Type B pancreatic cell (in vitro differentiated cells): ENCODE results near the gene PLEKHA4. TPM values are rescaled to one million over a fixed set of nuclear protein-coding genes. Genes with fewer than 3 reads are reported as not detected.
A peak's percentile ranks its signal among the peaks of the same experiment; 100 is the strongest.
"Not testable (repeated sequence)": the region's sequence is repeated elsewhere in the genome, so short reads cannot be mapped to it uniquely, and the experiment has no call there.

Experiments used
- DNase-seq: peaks from one replicate; pipeline ENCODE4 v3.0.0; 2021; ENCODE audit warnings: mixed read lengths; ENCODE audit not compliant: unreplicated experiment; ENCODE audit errors: extremely low spot score
- H3K27ac Mint-ChIP-seq: 2 replicates; pipeline ENCODE4 v1.8.0; 2021; ENCODE audit warnings: mild to moderate bottlenecking, mixed read lengths
- H3K27me3 Mint-ChIP-seq: 2 replicates; pipeline ENCODE4 v1.8.0; 2021; ENCODE audit warnings: mixed read lengths
- H3K36me3 Mint-ChIP-seq: 2 replicates; pipeline ENCODE4 v1.8.0; 2021; ENCODE audit warnings: mixed read lengths
- H3K4me1 Mint-ChIP-seq: one replicate; pipeline ENCODE4 v1.8.0; 2021; ENCODE audit warnings: mixed read lengths; ENCODE audit not compliant: unreplicated experiment
- H3K4me3 Mint-ChIP-seq: 2 replicates; pipeline ENCODE4 v1.8.0; 2021; ENCODE audit warnings: mild to moderate bottlenecking, mixed read lengths
- H3K9me3 Mint-ChIP-seq: 2 replicates; pipeline ENCODE4 v1.8.0; 2021; ENCODE audit warnings: mixed read lengths
- total RNA-seq: library from RNA; stranded (reverse); gene quantifications from 2 replicates; pipeline ENCODE4 v1.2.1, GENCODE V29; 2021; ENCODE audit warnings: low replicate concordance
- TF ChIP-seq, protein P1 (sequence below): fragments of 200-600 bp; sonication (generic); conservative IDR thresholded peaks from 2 replicates; pipeline ENCODE4 v1.5.0; 2021; ENCODE audit warnings: antibody characterized with exemption, mild to moderate bottlenecking

PLEKHA4 gene
- total RNA-seq, 1 donor from 2014 or later = 45.4 TPM

DNA sequence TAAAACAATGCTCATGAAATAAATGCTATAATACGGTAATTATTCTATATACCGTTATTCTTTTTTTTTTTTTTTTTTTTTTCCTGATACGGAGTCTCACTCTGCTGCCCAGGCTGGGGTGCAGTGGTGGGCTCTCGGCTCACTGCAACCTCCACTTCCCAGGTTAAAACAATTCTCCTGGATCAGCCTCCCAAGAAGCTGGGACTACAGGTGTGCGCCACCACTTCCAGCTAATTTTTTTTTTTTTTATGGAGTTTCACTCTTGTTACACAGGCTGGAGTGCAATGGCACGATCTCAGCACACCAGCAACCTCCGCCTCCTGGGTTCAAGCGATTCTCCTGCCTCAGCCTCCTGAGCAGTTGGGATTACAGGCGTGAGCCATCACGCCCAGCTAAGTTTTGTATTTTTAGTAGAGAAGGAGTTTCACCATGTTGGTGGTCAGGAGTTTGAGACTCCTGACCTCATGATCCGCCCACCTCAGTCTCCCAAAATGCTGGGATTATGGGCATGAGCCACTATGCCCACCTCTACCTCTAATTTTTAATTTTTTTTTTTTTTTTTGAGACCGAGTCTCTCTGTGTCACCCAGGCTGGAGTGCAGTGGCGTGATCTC is 10.7 kb upstream of the PLEKHA4 start:
- H3K4me3 Mint-ChIP-seq = no peak overlapping the region
- H3K27ac Mint-ChIP-seq = peak overlapping the region; percentile 89
- no peaks in the 10 kb centered on the region for H3K27me3 Mint-ChIP-seq
- TF ChIP-seq, protein P1, sequence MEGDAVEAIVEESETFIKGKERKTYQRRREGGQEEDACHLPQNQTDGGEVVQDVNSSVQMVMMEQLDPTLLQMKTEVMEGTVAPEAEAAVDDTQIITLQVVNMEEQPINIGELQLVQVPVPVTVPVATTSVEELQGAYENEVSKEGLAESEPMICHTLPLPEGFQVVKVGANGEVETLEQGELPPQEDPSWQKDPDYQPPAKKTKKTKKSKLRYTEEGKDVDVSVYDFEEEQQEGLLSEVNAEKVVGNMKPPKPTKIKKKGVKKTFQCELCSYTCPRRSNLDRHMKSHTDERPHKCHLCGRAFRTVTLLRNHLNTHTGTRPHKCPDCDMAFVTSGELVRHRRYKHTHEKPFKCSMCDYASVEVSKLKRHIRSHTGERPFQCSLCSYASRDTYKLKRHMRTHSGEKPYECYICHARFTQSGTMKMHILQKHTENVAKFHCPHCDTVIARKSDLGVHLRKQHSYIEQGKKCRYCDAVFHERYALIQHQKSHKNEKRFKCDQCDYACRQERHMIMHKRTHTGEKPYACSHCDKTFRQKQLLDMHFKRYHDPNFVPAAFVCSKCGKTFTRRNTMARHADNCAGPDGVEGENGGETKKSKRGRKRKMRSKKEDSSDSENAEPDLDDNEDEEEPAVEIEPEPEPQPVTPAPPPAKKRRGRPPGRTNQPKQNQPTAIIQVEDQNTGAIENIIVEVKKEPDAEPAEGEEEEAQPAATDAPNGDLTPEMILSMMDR = no peak
- H3K9me3 Mint-ChIP-seq = peaks cover 4% of the 10 kb centered on the region
- no peak for DNase-seq
- H3K4me1 Mint-ChIP-seq = peaks cover 16% of the 10 kb centered on the region
- peaks cover 23% of the 10 kb centered on the region for H3K36me3 Mint-ChIP-seq

DNA sequence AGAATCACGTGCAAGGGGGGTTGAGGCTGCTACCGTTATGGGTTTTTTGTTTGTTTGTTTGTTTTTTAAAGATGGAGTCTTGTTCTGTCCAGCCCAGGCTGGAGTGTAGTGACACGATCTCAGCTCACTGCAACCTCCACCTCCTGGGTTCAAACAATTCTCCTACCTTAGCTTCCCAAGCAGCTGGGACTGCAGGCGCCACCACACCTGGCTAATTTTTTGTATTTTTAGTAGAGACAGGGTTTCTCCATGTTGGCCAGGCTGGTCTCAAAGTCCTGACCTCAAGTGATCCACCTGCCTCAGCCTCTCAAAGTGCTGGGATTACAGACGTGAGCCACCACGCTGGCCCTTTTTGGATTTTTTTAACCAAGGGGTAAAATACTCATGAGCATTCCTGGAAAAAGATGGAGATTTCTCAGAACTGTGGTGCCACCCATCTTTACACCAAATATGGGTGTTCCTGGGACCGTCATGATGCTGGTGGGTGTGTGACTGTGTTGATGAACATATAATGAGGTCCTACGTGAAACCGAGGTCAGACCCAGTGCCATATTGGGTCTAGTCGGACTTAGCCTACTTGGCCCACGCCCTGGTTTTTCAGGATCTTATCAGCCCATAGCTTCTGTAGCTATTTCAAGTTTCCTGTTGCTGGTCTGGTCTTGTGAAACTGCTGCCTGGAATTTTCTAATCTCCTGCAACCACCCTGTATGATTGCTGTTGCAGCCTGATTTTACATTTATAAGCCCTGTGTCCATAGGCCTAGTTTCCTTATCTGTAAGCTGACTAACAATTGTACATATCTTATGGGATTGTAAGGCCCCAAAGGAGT is 10.0 kb upstream of the PLEKHA4 start:
- H3K27me3 Mint-ChIP-seq = no peaks in the 10 kb centered on the region
- H3K4me3 Mint-ChIP-seq = peak overlapping the region; percentile 34
- TF ChIP-seq, protein P1 = no peak
- H3K4me1 Mint-ChIP-seq = peaks cover 24% of the 10 kb centered on the region
- DNase-seq = no peak
- peaks cover 4% of the 10 kb centered on the region for H3K9me3 Mint-ChIP-seq
- H3K36me3 Mint-ChIP-seq = peaks cover 30% of the 10 kb centered on the region
- peak overlapping the region; percentile 89 for H3K27ac Mint-ChIP-seq

DNA sequence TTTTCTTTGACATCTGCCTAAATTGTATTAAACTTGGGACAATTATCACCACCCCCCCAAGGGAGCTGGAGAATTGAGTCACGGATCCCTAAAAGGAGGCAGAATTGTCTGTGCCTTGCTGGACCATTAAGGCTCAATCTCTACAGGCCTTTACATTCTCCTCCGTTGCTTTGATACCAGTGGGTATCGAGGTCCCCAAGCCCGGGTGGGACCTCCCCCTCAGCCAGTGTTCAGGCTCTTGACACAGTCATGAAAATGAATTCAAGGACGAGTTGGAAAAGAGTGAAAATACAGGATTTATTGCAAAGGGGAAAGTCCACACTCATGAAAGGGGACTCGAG is 9.4 kb upstream of the PLEKHA4 start:
- TF ChIP-seq, protein P1 = no peak
- Mint-ChIP-seq H3K36me3 (peaks cover 36% of the 10 kb centered on the region), H3K4me3 (peak overlapping the region; percentile 58), H3K9me3 (peaks cover 4% of the 10 kb centered on the region), H3K27ac (peak overlapping the region; percentile 89), H3K27me3 (no peaks in the 10 kb centered on the region), H3K4me1 (peaks cover 30% of the 10 kb centered on the region)
- no peak for DNase-seq

DNA sequence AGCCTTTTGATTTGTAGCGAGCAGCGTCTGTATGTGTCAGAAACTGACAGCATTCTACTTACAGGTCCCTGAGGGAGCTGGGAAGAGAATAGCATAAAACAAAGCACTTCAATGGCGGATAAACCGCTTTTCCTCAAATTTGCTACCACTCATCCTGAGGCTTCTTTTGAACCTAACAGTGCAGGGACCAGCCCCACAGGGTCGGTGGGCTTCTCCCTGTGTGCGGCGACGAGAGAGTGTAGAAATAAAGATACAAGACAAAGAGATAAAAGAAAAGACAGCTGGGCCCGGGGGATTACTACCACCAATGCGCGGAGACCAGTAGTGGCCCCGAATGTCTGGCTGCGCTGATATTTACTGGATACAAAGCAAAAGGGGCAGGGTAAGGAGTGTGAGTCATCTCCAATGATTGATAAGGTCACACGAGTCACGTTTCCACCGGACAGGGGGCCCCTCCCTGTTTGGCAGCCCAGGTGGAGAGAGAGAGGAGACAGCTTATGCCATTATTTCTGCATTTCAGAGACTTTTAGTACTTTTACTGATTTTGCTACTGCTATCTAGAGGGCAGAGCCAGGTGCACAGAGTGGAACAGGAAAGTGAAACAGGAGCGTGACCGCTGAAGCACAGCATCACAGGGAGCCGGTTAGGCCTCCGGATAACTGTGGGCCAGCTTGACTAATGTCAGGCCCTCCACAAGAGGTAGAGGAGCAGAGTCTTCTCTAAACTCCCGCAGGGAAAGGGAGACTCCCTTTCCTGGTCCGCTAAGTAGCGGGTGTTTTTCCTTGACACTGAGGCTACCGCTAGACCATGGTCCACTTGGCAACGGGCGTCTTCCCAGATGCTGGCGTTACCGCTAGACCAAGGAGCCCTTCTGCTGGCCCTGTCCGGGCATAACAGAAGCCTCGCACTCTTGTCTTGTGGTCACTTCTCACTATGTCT is 7.9 kb upstream of the PLEKHA4 start:
- not testable (repeated sequence) for H3K9me3 Mint-ChIP-seq, DNase-seq, H3K27me3 Mint-ChIP-seq
- Mint-ChIP-seq H3K27ac (peak overlapping the region; percentile 100), H3K36me3 (peaks cover 38% of the 10 kb centered on the region), H3K4me1 (peaks cover 37% of the 10 kb centered on the region), H3K4me3 (peak overlapping the region; percentile 99)

DNA sequence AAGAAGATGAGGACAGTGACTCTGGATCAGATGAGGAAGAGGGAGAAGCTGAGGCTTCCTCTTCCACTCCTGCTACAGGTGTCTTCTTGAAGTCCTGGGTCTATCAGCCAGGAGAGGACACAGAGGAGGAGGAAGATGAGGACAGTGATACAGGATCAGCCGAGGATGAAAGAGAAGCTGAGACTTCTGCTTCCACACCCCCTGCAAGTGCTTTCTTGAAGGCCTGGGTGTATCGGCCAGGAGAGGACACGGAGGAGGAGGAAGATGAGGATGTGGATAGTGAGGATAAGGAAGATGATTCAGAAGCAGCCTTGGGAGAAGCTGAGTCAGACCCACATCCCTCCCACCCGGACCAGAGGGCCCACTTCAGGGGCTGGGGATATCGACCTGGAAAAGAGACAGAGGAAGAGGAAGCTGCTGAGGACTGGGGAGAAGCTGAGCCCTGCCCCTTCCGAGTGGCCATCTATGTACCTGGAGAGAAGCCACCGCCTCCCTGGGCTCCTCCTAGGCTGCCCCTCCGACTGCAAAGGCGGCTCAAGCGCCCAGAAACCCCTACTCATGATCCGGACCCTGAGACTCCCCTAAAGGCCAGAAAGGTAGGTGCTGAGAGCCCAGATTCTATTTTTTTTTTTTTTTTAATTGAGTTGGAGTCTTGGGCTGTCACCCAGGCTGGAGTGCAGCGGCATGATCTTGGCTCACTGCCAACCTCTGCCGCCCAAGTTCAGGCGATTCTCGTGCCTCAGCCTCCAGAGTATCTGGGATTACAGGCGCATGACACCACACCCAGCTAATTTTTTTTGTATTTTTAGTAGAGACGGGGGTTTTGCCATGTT is 6.1 kb upstream of the PLEKHA4 start:
- peaks cover 38% of the 10 kb centered on the region for H3K36me3 Mint-ChIP-seq
- peaks cover 4% of the 10 kb centered on the region for H3K27me3 Mint-ChIP-seq
- no peaks in the 10 kb centered on the region for H3K9me3 Mint-ChIP-seq
- no peak for DNase-seq
- TF ChIP-seq, protein P1 = no peak
- H3K4me3 Mint-ChIP-seq = peak overlapping the region; percentile 99
- H3K27ac Mint-ChIP-seq = peak overlapping the region; percentile 100
- H3K4me1 Mint-ChIP-seq = peaks cover 37% of the 10 kb centered on the region
